H9 (cell line): ENCODE results near the gene MCF2L. TPM values are rescaled to one million over a fixed set of nuclear protein-coding genes. Genes with fewer than 3 reads are reported as not detected.

Experiments
- DNase-seq: peaks from one replicate; pipeline ENCODE4 v3.0.0-alpha.2; 2017
- H2AFZ ChIP-seq: one replicate; pipeline ENCODE4 v1.6.1; 2013; ENCODE audit warnings: mild to moderate bottlenecking, low read length, control low read depth, moderate library complexity
- H2AK5ac ChIP-seq: 2 replicates; pipeline ENCODE4 v1.6.1; 2013; ENCODE audit warnings: low read length, control low read depth, mixed read lengths; ENCODE audit not compliant: insufficient read length
- H2BK120ac ChIP-seq: one replicate; pipeline ENCODE4 v1.6.1; 2013; ENCODE audit warnings: low read depth, mild to moderate bottlenecking, low read length, control low read depth, inconsistent platforms; ENCODE audit not compliant: poor library complexity, severe bottlenecking
- H2BK12ac ChIP-seq: 2 replicates; pipeline ENCODE4 v1.6.1; 2013; ENCODE audit warnings: low read length, control low read depth, mixed read lengths, low read depth; ENCODE audit not compliant: insufficient read length
- H2BK15ac ChIP-seq: 2 replicates; pipeline ENCODE4 v1.6.1; 2013; ENCODE audit warnings: low read depth, low read length, control low read depth
- H2BK20ac ChIP-seq: one replicate; pipeline ENCODE4 v1.6.1; 2013; ENCODE audit warnings: low read depth, mild to moderate bottlenecking, low read length, control low read depth, inconsistent platforms; ENCODE audit not compliant: poor library complexity, severe bottlenecking
- H2BK5ac ChIP-seq: 2 replicates; pipeline ENCODE4 v1.6.1; 2013; ENCODE audit warnings: low read length, control low read depth, mixed read lengths; ENCODE audit not compliant: insufficient read length
- H3K14ac ChIP-seq: 2 replicates; pipeline ENCODE4 v1.6.1; 2013; ENCODE audit warnings: low read length, control low read depth; ENCODE audit not compliant: insufficient read depth
- H3K18ac ChIP-seq: 2 replicates; pipeline ENCODE4 v1.6.1; 2013; ENCODE audit warnings: low read depth, mild to moderate bottlenecking, mixed read lengths, low read length, control low read depth; ENCODE audit not compliant: insufficient read length
- H3K23ac ChIP-seq: 2 replicates; pipeline ENCODE4 v1.6.1; 2013; ENCODE audit warnings: low read length, control low read depth, mixed read lengths, low read depth; ENCODE audit not compliant: insufficient read length
- H3K23me2 ChIP-seq: 2 replicates; pipeline ENCODE4 v1.6.1; 2013; ENCODE audit warnings: low read depth, mild to moderate bottlenecking, mixed read lengths, low read length, control low read depth; ENCODE audit not compliant: insufficient read length, poor library complexity, severe bottlenecking
- H3K27ac ChIP-seq: 2 replicates; pipeline ENCODE4 v1.5.1; 2013; ENCODE audit warnings: low read length, control low read depth, mixed read lengths, low read depth; ENCODE audit not compliant: insufficient read length
- H3K27me3 ChIP-seq: 2 replicates; pipeline ENCODE4 v1.6.1; 2013; ENCODE audit warnings: low read length, control low read depth, inconsistent platforms; ENCODE audit not compliant: insufficient read depth
- H3K4ac ChIP-seq: 2 replicates; pipeline ENCODE4 v1.6.1; 2013; ENCODE audit warnings: low read depth, mild to moderate bottlenecking, control low read depth, inconsistent platforms, low read length, moderate library complexity
- H3K4me1 ChIP-seq: 2 replicates; pipeline ENCODE4 v1.6.1; 2013; ENCODE audit warnings: low read length, control low read depth, inconsistent platforms; ENCODE audit not compliant: insufficient read depth
- H3K4me2 ChIP-seq: 2 replicates; pipeline ENCODE4 v1.6.1; 2013; ENCODE audit warnings: low read length, control low read depth, mixed read lengths; ENCODE audit not compliant: insufficient read length, insufficient read depth
- H3K56ac ChIP-seq: 2 replicates; pipeline ENCODE4 v1.6.1; 2013; ENCODE audit warnings: low read depth, mild to moderate bottlenecking, mixed read lengths, low read length, control low read depth; ENCODE audit not compliant: insufficient read length
- H3K79me1 ChIP-seq: 2 replicates; pipeline ENCODE4 v1.6.1; 2013; ENCODE audit warnings: low read depth, mild to moderate bottlenecking, moderate library complexity, low read length, control low read depth, inconsistent platforms; ENCODE audit not compliant: insufficient read depth, poor library complexity, severe bottlenecking
- H3K79me2 ChIP-seq: 2 replicates; pipeline ENCODE4 v1.6.1; 2013; ENCODE audit warnings: low read length, control low read depth, inconsistent platforms; ENCODE audit not compliant: insufficient read depth
- H3K9ac ChIP-seq: 2 replicates; pipeline ENCODE4 v1.6.1; 2013; ENCODE audit warnings: low read length, control low read depth, mixed read lengths; ENCODE audit not compliant: insufficient read length; ENCODE audit errors: extremely low read depth
- H3K9me3 ChIP-seq: one replicate; pipeline ENCODE4 v1.6.1; 2013; ENCODE audit warnings: low read depth, low read length, inconsistent platforms; ENCODE audit not compliant: control insufficient read depth
- H3T11ph ChIP-seq: one replicate; pipeline ENCODE4 v1.6.1; 2013; ENCODE audit warnings: mild to moderate bottlenecking, low read length, control low read depth, inconsistent platforms
- H4K20me1 ChIP-seq: one replicate; pipeline ENCODE4 v1.6.1; 2013; ENCODE audit not compliant: control insufficient read depth, insufficient read length, insufficient read depth
- H4K5ac ChIP-seq: 2 replicates; pipeline ENCODE4 v1.6.1; 2013; ENCODE audit warnings: low read depth, mild to moderate bottlenecking, mixed read lengths, low read length, control low read depth; ENCODE audit not compliant: insufficient read length
- H4K8ac ChIP-seq: replicated peaks from 2 replicates; pipeline ENCODE4 v1.6.1; 2013; ENCODE audit warnings: low read length, control low read depth, mixed read lengths, low read depth; ENCODE audit not compliant: insufficient read length
- H4K91ac ChIP-seq: 2 replicates; pipeline ENCODE4 v1.6.1; 2013; ENCODE audit warnings: low read depth, mild to moderate bottlenecking, moderate library complexity, mixed read lengths, low read length, control low read depth; ENCODE audit not compliant: insufficient read length
- H3K27ac Mint-ChIP-seq, 3 experiments: 2 replicates in 2 of 3; 3 replicates in 1 of 3; pipeline ENCODE4 v1.8.0; 2020 to 2021; ENCODE audit warnings: mixed read lengths in 3 of 3, mild to moderate bottlenecking in 1 of 3, moderate library complexity in 1 of 3
- H3K27me3 Mint-ChIP-seq: 2 replicates; pipeline ENCODE4 v1.8.0; 2021; ENCODE audit warnings: low read depth, mild to moderate bottlenecking, moderate library complexity, mixed read lengths
- H3K36me3 Mint-ChIP-seq, 3 experiments: 2 replicates in 2 of 3; 3 replicates in 1 of 3; pipeline ENCODE4 v1.8.0; 2020 to 2021; ENCODE audit warnings: low read depth in 3 of 3, mixed read lengths in 3 of 3; ENCODE audit not compliant: insufficient read depth in 1 of 3
- H3K4me1 Mint-ChIP-seq, 2 experiments: 2 replicates each; pipeline ENCODE4 v1.8.0; 2020; ENCODE audit warnings: mixed read lengths in 2 of 2
- H3K4me3 Mint-ChIP-seq, 2 experiments: 2 replicates in 1 of 2; 3 replicates in 1 of 2; pipeline ENCODE4 v1.8.0; 2020 to 2021; ENCODE audit warnings: mild to moderate bottlenecking in 2 of 2, mixed read lengths in 2 of 2, moderate library complexity in 1 of 2
- H3K9me3 Mint-ChIP-seq, 2 experiments: 2 replicates in 1 of 2; 3 replicates in 1 of 2; pipeline ENCODE4 v1.8.0; 2020; ENCODE audit warnings: mild to moderate bottlenecking in 2 of 2, mixed read lengths in 2 of 2, moderate library complexity in 1 of 2
- CTCF ChIP-seq: fragments of 200-600 bp; sonication (generic); conservative IDR thresholded peaks from 3 replicates; pipeline ENCODE4 v1.8.0; 2021; ENCODE audit warnings: antibody characterized with exemption, mild to moderate bottlenecking
- WGBS: extraction: QIAGEN DNeasy Blood & Tissue Kit; methylation state at CpG from one replicate; pipeline ENCODE4 v1.1.7; 2013; ENCODE audit warnings: missing lambda C conversion rate, low lambda C conversion rate, mixed read lengths; ENCODE audit not compliant: insufficient read length; ENCODE audit errors: extremely low coverage; 5-methylcytosine and 5-hydroxymethylcytosine counted together
- total RNA-seq: library from RNA; stranded (reverse); gene quantifications from 2 replicates; pipeline ENCODE4 v1.2.1, GENCODE V29; 2021

The MCF2L gene
- total RNA-seq, 1 experiment from 2014 or later, result 18.5 TPM

DNA sequence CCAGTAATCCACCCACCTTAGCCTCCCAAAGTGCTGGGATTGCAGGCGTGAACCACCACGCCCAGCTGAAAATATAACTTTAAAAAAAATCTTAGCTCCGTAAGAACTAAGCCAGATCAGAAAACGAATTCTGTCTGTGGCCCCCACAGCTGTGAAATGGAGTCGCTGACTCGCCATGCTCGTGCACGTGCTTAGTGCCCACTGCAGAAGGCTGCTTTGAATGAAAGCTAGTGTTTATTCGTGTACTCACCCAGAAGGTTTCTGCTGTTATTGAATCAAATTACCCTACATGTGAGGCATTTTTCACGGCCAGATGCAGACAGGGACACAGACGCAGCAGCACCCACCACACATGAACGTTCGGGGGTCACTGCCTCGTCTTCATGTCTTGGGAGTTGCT, 74.9 kb downstream of the MCF2L start:
- TF ChIP-seq CTCF, result no peak
- no CpG with 5 or more reads among the region's 14 CpGs for WGBS
- no peak overlapping the region for H2BK12ac ChIP-seq
- no peak overlapping the region for H4K91ac ChIP-seq
- peaks cover 0 to 3% of the 10 kb centered on the region in 2 experiments; a peak in 3 of 4 replicates for H3K4me1 Mint-ChIP-seq
- no peak overlapping the region for H3K18ac ChIP-seq
- no peak overlapping the region for H2BK5ac ChIP-seq
- H3K27me3 ChIP-seq, result no peaks in the 10 kb centered on the region
- no peak overlapping the region for H3T11ph ChIP-seq
- H3K27ac Mint-ChIP-seq, result peak overlapping the region in 2 of 3 experiments; percentile 51 to 61; a peak in 2 of 7 replicates
- H3K9me3 Mint-ChIP-seq, result no peaks in the 10 kb centered on the region
- no peak overlapping the region for H2BK120ac ChIP-seq
- H3K23me2 ChIP-seq, result no peaks in the 10 kb centered on the region
- H2BK15ac ChIP-seq, result no peak overlapping the region
- no peak overlapping the region for H2AFZ ChIP-seq
- H3K79me1 ChIP-seq, result no peaks in the 10 kb centered on the region
- no peak overlapping the region for H3K4me2 ChIP-seq
- no peaks in the 10 kb centered on the region for H3K9me3 ChIP-seq
- no peak overlapping the region for H3K9ac ChIP-seq
- H3K4me3 Mint-ChIP-seq, result no peak overlapping the region
- H3K36me3 Mint-ChIP-seq, result no peaks in the 10 kb centered on the region; a peak in 1 of 7 replicates
- H3K4ac ChIP-seq, result no peak overlapping the region
- no peak overlapping the region for H2AK5ac ChIP-seq
- H3K4me1 ChIP-seq, result no peaks in the 10 kb centered on the region
- no peak overlapping the region for H3K14ac ChIP-seq
- no peaks in the 10 kb centered on the region; the same call in none of the 2 replicates for H3K27me3 Mint-ChIP-seq
- no peaks in the 10 kb centered on the region for H4K20me1 ChIP-seq
- no peak overlapping the region for H3K27ac ChIP-seq
- H3K56ac ChIP-seq, result no peak overlapping the region
- H3K23ac ChIP-seq, result no peak overlapping the region
- no peak overlapping the region for H2BK20ac ChIP-seq
- H4K5ac ChIP-seq, result no peak overlapping the region
- H4K8ac ChIP-seq, result no peak overlapping the region
- no peaks in the 10 kb centered on the region for H3K79me2 ChIP-seq
- DNase-seq, result no peak
